Erythroblast (primary cell): ENCODE measurements around the gene FRMPD2.

Source experiments
- GATA1 ChIP-seq: IDR thresholded peaks from 2 replicates; pipeline ENCODE4 v1.6.1; 2011; ENCODE audit warnings: low read depth, mild to moderate bottlenecking, control low read depth, low read length, moderate library complexity
- POLR2A ChIP-seq: IDR thresholded peaks from 2 replicates; pipeline ENCODE4 v1.6.1; 2011; ENCODE audit warnings: mild to moderate bottlenecking, low read length

DNA sequence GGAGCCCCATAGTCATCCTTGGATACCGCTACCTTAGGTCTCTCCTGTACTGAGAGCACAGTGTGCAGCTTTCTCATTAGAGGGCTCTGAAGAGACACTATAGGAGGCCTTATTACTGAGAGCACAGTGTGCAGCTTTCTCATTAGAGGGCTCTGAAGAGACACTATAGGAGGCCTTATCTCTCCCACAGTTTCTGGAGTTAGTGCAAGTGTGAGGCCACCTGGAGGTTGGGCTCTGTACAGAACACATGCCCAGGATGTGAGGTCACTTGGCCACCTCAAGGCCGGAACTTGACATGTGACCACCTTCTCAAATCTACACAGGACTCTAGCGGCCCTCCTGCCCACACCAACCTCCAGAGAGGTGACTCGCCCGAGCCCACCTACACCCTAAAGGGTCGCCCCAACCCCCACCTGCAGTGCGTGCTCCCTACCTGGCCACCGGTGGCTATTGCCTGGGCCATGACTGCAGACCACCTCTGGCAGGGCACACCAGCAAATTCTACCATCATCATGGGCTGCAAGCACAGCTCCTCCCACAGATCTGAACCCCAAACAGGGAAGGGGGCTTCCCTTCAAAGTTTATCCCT, 24.6 kb downstream of the FRMPD2 start:
- no peak for TF ChIP-seq POLR2A
- TF ChIP-seq GATA1, result no peak
